Skin epidermis (tissue), 12 donors: Measurements from ENCODE around the gene C4orf51.

Experiments
- H3K27ac ChIP-seq, 21 experiments: fragments of 200-600 bp; sonication (generic) in 11 of 21; one replicate each; pipeline ENCODE4 v1.5.0; 2020; ENCODE audit warnings: mild to moderate bottlenecking in 3 of 21, inconsistent platforms in 2 of 21, moderate library complexity in 2 of 21
- H3K4me3 ChIP-seq, 7 experiments: fragments of 200-600 bp; sonication (generic) in 2 of 7; one replicate each; pipeline ENCODE4 v1.5.0; 2020; ENCODE audit warnings: inconsistent platforms in 2 of 7, mild to moderate bottlenecking in 2 of 7, moderate library complexity in 1 of 7

The C4orf51 gene

DNA sequence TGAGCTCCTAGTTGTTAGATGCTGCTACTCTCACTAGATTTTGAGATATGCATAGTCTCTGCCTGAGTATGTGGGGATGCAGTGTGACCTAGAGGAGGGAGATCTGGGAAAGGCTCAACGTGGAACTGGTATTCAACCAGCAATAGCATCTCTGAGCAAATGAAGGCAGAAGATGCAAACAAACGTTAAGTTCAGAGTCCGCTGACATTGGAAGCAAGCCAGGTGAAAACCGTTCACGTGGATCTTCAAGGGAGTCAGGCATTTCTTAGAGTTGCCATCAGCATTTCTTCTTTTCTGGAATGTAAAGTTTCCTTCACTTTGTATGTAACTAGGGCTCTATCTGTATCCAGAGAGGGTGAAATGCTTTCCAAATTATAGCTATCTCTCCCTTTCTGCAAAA is 59.9 kb downstream of the C4orf51 start:
- Histone ChIP-seq H3K4me3 (no peak overlapping the region), H3K27ac (no peak overlapping the region)

DNA sequence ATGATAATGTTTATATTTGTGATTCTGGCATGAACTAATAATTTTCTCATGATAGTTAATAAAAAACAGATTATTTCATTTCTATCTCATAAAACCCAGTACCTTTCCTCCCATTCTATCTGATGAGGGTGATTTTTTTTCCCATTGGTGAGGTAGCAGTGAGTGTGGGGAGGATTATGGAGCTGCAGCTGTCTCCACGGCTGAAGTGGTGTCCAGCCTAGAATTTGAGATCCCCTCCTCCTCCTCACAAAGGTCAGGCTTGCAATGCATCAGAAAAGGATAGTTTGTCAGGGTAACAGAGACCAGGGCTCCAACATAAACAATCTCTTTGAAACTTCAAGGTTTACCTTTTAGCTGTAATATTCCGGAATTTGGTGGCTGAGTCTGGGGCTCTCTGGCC is 60.9 kb downstream of the C4orf51 start:
- Histone ChIP-seq H3K27ac (no peak overlapping the region), H3K4me3 (no peak overlapping the region)

DNA sequence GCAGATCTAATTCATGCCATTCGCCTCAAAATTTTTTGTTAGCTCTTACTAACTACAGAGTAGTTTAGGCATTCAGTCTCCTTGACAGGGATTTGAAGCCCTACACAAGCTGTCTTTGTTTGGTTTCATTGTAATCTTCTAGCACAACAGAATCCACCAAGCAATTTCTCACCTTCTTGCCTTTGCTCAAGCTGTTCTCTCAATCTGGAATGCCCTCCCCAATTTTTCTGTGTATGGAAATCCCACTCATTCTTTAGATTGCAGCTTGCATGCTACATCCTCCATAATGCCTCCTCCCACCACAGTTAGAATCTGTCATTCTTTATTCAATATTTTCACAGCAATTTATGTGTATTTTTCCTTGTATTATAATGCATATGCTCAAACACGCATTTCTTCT is 63.7 kb downstream of the C4orf51 start:
- H3K4me3 ChIP-seq, result no peak overlapping the region
- H3K27ac ChIP-seq, result no peak overlapping the region

DNA sequence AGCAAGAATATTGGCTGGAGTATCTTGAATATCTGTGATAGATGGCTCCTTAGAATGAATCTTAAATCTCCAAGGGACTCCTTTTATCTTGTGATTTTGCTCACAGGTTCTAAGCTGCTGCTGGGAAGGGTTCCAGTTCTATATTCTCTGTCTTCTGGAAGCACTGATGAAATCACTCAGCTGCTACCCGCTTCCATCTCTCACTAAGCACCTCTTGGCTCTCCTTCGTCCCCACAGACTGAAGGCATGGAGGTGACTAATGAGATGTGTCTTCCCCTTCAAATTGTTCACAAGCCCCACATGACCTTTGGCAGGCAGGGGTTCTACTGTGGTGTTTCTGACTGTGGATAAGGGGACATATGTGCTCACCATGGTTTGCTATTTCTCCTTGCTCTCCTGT is 75.9 kb downstream of the C4orf51 start:
- Histone ChIP-seq H3K27ac (no peak overlapping the region), H3K4me3 (no peak overlapping the region)

DNA sequence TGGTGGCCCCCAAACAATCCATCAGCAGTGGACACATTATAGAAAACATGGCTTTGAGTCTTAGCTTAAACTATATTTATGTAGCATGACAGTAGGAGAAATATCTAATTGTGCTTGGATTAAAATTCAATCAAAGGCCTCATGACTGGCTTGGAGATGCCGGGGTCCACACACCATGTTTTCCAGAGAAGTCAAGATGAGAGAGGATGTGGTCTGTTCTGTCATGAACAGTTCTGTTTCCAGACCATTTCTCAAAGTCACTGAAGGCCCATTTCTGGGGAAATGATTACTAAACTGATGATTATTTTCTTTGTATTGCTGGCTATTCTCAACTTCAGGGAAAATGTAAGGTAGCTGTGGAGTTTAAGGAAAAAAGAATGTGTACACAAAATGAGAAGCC is 76.3 kb downstream of the C4orf51 start:
- Histone ChIP-seq H3K27ac (no peak overlapping the region), H3K4me3 (no peak overlapping the region)

DNA sequence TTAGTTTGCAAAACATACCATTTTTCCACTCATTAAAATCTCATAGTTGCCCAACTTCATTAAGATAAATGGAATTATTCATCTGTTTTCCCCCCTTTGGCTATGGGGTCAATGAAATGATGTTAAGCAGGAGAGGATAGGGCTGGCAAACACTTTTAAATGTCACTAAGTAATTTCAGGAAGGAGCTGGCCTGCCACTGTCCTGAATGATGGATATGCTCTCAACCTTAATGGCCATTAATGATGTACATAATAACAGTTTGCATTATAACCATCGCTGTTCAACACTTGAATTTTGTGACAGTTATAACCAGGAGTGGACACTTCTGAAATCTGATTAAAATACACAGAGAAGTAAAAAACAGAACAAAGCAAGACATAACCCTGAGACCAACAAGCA is 77.2 kb downstream of the C4orf51 start:
- H3K27ac ChIP-seq, result no peak overlapping the region

DNA sequence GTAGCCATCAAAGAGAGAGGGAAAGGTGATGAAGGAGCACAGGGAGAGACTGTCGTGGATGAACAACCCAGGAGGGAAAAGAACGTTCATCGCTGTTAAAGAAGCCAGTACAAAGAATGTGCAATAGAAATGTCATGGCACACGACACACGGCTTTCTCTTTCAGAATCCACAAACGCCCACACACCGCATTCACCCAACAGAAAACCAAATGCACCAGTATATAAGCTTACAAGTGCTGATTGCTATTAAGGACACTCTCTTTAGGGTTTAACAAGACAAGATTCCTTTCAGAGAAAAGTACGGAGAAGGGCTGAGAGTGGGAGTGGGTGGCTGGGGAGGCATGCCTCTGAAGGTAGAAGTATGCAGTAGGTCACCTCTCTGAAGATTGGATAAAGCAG is 80.2 kb downstream of the C4orf51 start:
- H3K4me3 ChIP-seq, result no peak overlapping the region
- no peak overlapping the region for H3K27ac ChIP-seq

More for the DNA sequence above, 77.2 kb downstream of the C4orf51 start:
- H3K4me3 ChIP-seq, result no peak overlapping the region

DNA sequence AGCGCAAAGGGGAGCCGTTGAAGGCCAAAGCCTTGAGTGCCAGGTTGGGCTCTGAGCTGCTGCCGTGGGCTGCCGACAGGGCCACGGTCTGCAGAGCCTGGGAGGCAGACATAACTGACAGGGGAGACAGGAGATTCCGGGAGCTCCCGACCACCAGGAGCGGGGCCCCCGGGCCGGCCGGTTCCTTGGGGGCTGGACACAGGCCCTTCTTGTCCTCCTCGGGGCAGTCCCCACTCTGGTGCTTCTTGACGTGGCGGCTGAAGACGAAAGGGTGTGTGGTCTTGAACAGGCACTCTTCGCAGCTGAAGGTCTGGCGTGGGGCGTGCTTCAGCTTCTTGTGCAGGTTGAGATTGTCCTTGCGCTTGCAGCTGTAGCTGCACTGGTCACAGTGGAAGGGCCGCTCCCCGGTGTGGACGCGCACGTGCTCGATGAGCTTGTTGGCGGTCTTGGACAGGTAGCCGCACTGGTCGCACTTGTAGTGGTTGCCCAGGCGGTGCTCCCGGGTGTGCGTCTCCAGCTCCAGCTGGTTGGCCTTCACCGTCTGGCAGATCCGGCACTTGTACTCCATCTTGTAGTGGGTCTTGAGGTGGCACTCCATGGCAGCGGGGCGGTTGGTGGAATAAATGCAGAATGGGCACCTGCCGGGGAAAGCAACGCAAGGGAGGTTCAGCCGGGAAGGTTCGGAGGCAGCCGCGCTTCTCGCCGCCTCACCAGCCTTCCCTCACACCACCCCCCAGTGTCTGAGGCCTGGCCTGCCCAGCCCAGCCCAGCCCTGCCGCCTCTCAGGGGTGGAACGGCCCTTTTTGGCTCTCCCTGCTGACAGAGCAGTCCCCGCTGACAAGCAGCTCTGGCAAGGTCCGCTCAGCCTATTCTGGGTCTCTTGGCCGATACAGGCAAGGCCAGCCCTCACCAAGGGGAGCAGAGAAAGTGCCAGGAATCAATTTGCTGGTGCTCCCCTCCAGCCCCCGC is 81.3 kb downstream of the C4orf51 start:
- no peak overlapping the region for H3K4me3 ChIP-seq
- H3K27ac ChIP-seq, result no peak overlapping the region

DNA sequence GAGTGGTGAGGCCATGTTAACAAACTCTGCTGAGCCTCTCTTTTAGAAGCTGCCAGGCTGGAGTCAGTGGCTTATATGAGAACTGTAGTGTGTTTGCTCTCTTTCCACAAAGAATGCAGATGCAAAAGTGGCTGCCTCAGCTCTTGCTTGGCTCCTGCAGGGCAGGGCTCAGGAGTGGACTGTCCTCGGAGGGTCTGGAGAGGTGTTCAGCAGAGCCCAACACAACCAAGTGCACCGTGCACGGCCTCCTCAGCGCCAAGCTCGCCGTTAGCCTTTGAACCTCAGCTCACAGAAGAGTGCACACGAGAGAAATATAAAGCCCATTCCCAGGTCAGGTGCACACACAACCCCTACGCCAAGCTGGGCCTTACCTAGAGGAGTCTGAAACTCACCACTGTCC is 82.8 kb downstream of the C4orf51 start:
- H3K27ac ChIP-seq, result no peak overlapping the region
- no peak overlapping the region for H3K4me3 ChIP-seq

DNA sequence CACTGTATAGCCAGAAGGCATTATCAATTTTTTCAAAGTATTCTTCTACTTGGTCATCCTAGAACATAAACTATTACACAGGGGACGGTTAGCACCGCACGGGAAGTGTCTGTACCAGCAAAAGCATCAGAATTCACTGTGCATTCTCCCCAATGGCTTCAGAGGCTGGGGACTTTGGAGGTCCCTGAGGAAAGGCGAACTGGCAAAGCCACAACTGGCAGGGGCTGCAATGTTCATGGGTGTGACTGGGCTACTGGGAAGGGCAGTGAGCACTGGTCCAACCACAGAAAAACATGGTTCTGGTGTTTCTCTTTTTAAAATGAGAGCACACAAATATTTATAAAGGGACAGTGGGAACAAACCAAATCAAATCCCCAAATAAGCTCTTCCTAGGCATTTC is 83.5 kb downstream of the C4orf51 start:
- no peak overlapping the region for H3K27ac ChIP-seq
- no peak overlapping the region for H3K4me3 ChIP-seq

DNA sequence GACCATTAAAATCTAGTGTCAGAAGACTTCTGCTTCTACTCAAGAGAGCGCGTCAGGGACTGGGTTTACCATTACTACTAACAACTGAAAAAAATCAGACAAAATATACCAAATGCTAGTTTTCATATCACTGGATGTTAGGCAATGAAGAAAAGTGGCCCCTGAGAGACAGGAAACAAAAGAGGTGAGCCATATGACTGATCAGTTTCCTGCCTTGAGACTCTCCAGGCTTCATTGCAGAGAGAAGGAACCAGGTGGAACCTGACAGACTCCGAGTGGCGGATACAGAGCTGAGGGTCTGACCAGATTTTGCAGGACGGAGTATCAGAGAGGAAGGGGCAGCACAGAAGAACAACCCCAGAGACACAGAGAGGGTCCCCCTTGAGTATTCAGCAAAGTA is 86.3 kb downstream of the C4orf51 start:
- Histone ChIP-seq H3K4me3 (no peak overlapping the region), H3K27ac (no peak overlapping the region)

DNA sequence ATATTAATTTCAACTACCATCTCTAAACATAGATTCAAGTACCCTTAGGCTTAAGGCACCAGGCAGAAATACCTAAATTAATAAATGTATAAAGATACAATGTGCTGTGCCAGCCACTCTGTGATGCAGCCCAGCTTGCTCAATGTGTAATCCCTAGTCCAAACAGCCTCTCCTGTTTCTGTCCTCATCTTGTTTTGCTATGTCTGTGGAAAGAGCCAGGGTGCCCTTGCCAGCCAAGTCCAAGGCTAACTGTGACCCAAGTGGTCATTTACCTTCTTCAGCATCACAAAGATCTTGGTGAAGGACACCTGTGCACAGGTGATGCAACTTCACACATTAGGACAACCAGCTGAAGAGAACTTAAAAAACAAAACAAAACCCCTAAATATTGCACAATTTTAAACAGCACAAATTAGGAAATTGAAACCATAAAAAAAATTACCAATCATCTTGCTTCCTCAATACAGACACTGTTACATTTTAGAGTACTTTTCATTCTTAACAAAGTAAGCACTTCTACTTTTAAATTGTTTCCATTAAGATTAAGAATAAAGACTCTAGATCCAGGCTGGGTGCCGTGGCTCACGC is 89.6 kb downstream of the C4orf51 start:
- Histone ChIP-seq H3K27ac (peak overlapping the region in 2 of 21 experiments; percentile 17 to 32), H3K4me3 (no peak overlapping the region)

DNA sequence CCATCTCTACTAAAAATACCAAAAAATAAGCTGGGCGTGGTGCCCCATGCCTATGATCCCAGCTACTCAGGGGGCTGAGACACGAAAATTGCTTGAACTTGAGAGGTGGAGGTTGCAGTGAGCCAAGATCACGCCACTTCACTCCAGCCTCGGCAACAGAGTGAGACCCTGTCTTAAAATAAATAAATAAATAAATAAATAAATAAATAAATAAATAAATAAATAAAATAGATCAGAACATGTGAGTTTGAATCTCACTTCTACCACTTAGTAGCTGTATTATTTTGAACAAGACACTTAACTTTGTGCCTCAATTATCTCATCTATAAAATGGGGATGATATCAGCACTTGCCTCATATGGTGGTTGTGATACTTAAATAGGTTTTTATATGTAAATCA is 90.2 kb downstream of the C4orf51 start:
- peak overlapping the region in 1 of 21 experiments; percentile 32 for H3K27ac ChIP-seq

DNA sequence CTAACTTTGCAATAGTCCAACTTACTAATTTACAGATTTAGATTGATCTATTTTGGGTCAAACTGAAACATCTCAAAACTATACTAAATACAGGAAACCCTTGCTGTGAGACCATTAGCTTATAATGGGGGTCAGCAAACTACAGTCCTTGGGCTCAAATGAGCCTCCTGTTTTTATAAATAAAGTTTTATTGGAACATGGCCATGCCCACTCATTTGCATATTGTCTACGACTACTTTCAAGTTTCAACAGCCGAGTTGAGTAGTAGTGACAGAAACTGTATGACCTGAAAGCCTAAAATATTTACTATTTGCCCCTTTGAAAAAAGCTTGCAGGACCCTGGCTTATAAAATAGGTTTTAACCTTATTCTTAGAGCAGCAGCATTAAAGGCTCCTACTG is 92.4 kb downstream of the C4orf51 start:
- Histone ChIP-seq H3K4me3 (no peak overlapping the region), H3K27ac (no peak overlapping the region)

More for the DNA sequence above, 90.2 kb downstream of the C4orf51 start:
- no peak overlapping the region for H3K4me3 ChIP-seq

DNA sequence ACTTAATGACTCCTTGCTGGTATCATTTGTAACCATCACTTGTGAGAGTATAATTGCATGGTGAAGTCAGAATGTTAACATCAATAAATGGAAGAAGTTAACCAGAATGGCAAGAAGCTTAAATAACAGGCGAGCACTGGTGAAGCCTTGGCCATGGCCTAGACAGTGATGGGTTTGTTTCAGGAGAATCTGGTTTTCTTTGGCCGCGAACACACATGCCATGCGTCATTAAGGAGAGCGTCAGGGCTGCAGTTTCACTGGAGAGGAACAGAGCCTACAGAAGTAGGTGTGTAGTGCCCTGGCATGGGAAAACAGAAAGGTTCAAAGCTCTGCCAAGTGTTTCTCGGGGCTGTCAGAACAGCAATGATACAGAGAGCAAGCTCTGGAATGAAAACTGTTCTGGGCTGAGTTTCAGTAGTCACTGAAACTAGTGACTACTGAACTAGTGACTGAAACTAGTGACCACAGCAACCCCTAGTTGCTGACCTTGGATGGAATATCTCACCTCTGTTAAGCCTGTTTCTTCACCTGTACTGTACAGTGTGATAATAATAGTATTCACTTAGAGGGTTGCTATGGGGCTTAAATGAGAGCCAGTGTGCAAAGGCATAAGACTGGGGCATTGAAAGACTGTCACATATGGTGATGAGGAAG is 93.8 kb downstream of the C4orf51 start:
- Histone ChIP-seq H3K4me3 (no peak overlapping the region), H3K27ac (peak overlapping the region in 2 of 21 experiments; percentile 39 to 49)

DNA sequence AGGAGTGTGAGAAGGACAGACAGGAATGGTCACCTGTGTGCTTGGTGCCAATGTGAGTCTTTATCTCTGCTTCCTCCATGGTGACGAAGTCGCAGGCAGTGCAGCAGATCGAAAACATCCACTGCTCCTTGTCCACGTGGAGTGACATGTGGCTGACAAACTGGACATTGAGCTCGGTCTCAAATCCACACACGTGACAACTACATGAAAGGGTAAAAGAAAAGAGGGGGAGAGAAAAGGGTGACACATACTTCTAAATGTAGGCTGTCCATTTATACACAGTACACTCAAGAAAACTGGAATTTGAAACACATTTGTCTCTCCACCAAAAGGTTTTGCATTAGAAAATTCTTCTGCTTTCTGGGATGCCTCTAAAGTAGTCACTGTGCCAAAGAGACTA is 94.5 kb downstream of the C4orf51 start:
- Histone ChIP-seq H3K4me3 (no peak overlapping the region), H3K27ac (peak overlapping the region in 1 of 21 experiments; percentile 49)

DNA sequence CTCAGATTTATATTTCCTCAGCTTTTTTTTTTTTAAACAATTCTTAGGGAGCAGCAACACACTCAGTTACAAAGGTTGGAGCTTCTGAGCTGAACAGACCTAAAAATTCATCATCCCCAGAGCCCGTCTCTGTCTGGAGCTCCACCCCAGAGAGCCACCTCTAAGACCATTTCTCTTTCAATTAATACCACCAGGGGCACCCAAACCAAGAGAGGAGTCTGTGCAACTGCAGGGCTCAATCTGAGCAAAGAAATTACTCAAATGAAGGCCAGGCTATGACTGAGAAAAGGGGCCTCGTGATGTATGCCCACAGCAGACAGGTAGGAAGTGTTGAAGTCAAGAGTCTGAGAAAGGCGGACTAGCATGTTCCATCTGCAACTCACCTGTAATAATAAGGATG is 95.5 kb downstream of the C4orf51 start:
- H3K4me3 ChIP-seq, result no peak overlapping the region
- no peak overlapping the region for H3K27ac ChIP-seq

DNA sequence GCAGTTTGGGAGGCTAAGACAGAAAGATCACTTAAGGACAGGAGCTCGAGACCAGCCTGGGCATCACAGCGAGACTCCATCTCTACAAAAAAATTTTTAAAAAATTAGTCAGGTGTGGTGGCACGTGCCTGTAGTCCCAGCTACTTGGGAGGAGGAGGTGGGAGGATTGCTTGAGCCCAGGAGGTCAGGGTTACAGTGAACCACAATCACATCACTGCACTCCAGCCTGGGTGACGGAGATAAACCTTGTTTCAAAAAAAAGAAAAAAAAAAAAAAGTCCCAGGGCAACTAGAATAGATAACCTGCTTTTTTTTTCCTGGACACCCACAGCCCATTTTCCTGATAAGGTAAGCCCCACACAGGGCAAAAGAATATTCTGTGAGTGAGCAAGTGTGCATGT is 96.3 kb downstream of the C4orf51 start:
- no peak overlapping the region for H3K4me3 ChIP-seq
- H3K27ac ChIP-seq, result no peak overlapping the region

DNA sequence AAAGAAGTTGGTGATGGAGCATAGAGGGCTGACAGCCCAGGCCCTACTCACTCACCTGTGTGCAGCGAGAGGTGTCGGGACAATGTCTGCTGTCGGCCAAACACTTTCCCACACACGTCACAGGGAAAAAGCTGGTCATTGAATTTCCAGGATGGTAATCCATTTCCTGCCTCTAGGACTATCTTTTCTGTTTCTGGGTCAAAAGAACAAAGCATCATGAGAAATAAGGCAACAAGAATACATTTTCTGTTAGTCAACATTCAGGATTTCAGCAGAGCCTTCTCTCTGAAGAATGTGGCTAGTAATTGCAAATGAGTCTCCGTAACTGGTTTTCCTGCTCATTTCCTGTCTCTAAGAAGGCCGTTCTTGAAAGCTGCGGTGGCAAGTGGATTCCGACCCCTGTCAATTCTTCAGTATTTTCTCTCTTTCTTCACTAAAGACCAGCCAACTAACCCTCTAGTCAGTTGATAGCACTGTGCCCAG is 99.4 kb downstream of the C4orf51 start:
- Histone ChIP-seq H3K27ac (no peak overlapping the region), H3K4me3 (no peak overlapping the region)

DNA sequence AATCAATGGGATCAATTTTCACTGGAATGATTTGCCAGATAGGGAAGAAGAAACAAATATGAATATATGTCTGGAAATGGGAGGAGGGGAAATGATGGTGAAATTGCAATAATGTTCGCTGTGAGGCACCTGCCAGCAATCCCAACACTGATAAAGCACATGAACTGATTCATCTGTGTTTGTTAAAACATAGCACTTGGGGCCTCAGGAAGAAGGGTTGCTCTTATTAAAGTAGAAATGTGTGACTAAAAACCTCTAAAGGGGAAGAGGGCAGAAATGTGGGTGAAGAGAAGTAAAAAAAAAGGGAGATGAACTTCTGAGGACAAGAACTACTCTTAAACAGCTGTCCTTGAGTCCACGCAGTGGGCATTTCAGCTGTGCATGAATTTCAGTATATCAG is 101.4 kb downstream of the C4orf51 start:
- H3K27ac ChIP-seq, result no peak overlapping the region
- no peak overlapping the region for H3K4me3 ChIP-seq
